Middle frontal gyrus (tissue), 1 donor: ENCODE data around the gene LRR1.
"Not testable (repeated sequence)": the region's sequence is repeated elsewhere in the genome, so short reads cannot be mapped to it uniquely, and the experiment has no call there.

Experiments
- DNase-seq: peaks from one replicate; pipeline ENCODE4 v3.0.0-alpha.2; 2015; ENCODE audit warnings: low spot score; ENCODE audit errors: extremely low spot score

Gene LRR1

DNA sequence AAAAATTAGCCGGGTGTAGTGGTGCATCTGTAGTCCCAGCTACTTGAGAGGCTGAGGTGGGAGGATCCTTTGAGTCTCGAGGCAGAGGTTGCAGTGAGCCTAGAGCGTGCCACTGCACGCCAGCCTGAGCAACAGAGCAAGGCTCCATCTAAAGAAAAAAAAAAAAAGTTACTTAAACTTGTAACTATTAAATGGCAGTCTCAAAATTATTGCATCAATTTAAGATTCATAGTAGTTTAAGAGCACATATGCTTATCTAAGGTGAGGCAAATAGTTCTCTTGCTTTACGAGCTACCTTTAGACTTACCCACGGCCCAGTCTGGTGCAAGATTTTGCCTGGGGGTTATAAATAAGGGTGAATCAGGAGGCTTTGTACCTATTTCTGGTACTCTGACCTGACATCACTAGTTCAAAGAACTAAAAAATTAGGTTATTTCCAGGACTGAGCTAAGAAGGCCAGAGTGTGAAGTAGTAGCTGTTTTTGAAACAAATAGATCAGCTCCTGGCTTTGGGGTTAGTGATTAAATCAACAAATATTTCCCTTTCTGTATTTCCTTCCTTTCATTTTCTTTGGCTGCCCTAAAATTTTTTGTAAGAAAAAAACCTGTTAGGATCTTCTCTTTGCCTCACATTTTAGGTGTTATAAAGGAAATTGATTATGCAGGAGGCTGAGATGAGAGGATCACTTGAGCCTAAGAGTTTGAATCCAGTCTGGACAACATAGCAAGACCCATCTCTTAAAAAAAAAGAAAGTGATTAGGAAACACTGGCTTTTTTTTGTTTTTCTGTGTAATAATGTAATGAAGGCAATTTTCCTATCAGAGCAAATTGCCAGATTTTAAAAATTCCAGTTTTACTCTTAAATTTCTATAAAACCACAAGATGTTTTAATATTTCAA, 25.4 kb downstream of the LRR1 start:
- DNase-seq: no peak

- peak; percentile 89 for DNase-seq
Measured at GRCh38 chr14:49633640-49634546, 35.2 kb downstream of the LRR1 start.

DNA sequence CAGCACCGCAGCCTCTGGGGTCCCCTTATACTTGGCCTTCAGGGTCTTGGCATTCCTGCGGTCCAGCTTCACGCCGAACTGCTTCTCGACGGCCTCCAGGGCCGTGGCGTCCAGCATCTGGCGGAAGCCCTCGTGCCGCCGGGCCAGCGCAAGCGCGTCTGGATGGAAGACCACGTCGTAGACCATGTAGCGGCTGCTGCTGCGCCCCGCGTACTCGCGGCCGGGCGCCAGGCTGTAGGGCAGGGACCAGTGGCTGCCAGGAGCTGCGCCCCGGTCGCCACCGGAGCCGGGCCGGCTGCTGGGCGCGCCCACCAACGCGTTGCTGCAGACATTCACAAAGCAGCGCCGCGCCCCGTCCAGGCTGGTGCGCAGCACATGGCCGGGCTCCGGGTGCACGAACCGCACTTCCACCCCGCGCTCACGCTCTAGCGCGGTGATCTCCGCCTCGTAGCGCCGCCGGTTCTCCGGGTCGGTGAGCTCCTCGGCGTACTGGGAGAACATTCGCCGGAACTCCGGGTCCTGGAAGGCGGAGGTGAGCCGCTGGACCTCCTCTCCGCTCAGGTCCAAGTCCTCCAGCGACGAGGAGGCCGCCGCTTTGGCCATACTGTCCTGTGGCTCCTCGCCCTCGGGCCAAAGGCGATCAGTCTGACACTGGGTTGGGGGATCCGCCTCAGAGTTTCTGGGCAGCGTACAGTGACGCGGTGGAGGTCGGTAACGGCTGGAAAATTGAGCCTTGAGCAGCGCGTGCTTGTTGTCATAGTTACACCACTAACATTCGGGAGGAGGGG, 36.0 kb downstream of the LRR1 start, which contains the start of gene DNAAF2:
Gene DNAAF2 (minus strand): TSS at position 698 of the 788 bp plus-strand sequence. CDS start 95 bp downstream, at position 603.
- DNase-seq: no peak

DNA sequence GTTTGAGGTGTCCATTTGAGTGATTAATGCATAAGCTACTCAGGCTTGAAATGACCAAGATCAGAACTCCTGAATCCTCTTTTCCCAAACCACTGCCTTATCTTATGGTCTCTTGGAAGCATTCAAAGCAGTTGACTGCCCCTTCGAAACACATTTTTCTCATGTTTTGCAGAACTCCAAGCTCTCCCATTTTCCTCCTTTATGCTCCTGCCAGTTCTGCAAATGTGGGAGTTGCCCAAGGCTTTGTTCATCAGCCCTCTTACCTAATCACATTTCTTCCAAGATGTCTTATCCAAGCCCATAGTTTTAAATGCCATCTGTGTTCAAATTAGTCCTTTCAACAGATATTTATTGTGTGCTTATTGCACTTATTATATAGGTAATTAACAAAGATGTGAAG, 38.1 kb downstream of the LRR1 start:
- no peak for DNase-seq

DNA sequence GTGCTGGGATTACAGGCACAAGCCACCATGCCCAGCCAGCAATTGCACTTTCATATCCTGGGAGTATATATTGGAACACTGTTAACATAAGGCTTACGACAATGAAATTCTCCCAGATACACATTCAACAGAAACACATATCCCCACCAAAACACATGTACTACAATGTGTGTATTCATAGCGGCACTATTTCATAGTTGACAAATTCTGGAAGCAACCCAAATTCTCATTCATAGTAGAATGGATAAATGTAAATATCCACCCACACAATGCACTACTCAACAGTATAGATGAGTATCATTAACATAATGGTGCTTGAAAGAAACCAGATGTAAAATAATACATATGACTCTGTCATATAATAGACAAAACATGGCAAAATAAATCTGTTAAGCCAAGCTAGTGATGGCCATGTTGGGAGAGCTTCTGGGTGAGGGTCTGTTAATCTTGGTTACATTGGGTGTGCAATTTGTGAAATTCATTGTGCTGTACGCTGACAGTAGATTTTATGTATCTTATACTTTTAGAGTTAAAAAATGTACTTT, 38.9 kb downstream of the LRR1 start:
- no peak for DNase-seq

- DNase-seq: no peak
Measured at GRCh38 chr14:49640540-49641417, 42.0 kb downstream of the LRR1 start.

GRCh38 chr14:49641697-49642129, 43.0 kb downstream of the LRR1 start:
- no peak for DNase-seq

- no peak for DNase-seq
Measured at GRCh38 chr14:49642163-49642562, 43.4 kb downstream of the LRR1 start.

- no peak for DNase-seq
Measured at GRCh38 chr14:49653508-49653907, 54.8 kb downstream of the LRR1 start.

DNA sequence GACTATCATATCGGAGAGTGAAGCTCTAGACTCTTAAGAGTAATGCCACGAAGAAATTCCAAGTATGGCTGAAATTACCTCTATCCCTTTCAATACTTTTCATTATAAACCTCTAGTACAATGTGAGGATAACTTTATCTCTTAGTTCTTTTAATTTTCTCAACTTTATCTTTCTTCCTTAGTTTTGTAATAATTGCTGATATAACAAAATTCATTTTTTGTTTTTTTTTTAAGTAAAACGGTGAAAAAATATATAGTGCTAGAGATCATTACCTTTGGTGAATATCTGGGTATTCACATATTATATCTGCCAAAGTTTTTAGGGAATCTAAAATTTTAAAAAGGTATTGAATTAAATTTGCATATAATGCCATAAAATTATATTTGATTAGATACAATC, 55.8 kb downstream of the LRR1 start:
- no peak for DNase-seq

DNA sequence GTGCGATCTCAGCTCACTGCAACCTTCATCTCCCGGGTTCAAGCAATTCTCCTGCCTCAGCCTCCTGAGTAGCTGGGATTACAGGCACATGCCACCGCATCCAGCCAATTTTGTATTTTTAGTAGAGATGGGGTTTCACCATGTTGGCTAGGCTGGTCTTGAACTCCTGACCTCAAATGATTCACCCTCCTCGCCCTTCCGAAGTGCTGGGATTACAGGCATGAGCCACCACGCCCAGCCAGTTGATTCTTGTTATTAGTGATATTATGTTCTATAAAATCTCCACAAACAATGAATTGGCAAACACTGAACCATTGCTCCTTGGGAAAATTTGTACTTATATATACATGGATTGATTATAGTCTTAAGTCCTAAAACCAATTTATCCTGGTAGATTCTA, 58.8 kb downstream of the LRR1 start:
- DNase-seq: not testable (repeated sequence)

- DNase-seq: no peak
Measured at GRCh38 chr14:49659526-49660455, 61.1 kb downstream of the LRR1 start.
